Activated T-cell treated with anti-CD3 and anti-CD28 coated beads for 48 hours (primary cell): ENCODE measurements around the gene EMC7.
"Not testable (repeated sequence)": the region's sequence is repeated elsewhere in the genome, so short reads cannot be mapped to it uniquely, and the experiment has no call there.

Source experiments
- DNase-seq: peaks from one replicate; pipeline ENCODE4 v3.0.0-alpha.2; 2020; ENCODE audit warnings: low read depth

Gene EMC7

GRCh38 chr15:34101366-34102174, at the start of gene EMC7, which contains the start of gene PGBD4:
EMC7 (minus strand) TSS chr15:34101862; CDS start chr15:34101839, 23 bp downstream.
PGBD4 (plus strand) TSS chr15:34102083; CDS start chr15:34102532, 449 bp downstream.
- peak; percentile 99 for DNase-seq

DNA sequence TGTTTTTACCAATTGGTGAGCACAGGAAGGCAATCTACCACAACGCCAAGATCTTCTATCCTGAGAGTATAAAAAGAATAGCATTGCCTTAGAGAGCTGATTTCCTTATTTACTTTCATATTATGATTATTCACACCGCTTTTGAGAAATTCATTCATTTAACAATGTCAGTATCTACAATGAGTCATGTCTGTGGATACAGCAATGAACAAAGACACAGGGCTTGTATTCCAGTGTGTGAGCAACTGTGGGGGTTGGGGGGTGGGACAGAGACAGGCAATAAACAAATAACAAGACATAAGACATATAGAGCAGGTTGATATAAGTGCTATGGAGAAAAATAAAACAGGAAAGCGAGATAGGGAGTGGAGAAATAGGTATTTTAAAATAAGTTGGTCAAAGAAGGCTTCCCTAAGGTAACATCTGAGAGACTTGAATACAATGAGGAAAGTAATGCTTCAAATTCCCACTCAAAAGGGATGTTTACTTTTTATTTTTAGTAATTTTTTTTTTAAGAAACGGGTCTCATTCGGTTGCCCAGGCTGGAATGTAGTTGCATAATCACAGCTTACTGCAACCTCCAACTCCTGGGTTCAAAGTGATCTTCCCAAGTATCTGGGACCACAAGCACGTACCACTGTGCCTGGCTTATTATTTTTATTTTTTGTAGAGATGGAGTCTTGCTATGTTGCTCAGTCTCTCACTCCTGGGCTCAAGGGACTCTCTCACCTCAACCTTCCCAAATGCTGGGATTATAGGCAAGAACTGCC, 45.9 kb upstream of the EMC7 start:
- DNase-seq: no peak

- DNase-seq: no peak
These were observed 31.8 kb upstream of the EMC7 start for GRCh38 chr15:34133511-34133910.

GRCh38 chr15:34132881-34133280, 31.2 kb upstream of the EMC7 start:
- DNase-seq: no peak

- no peak for DNase-seq
These were observed 27.2 kb upstream of the EMC7 start for GRCh38 chr15:34128898-34129297.

DNA sequence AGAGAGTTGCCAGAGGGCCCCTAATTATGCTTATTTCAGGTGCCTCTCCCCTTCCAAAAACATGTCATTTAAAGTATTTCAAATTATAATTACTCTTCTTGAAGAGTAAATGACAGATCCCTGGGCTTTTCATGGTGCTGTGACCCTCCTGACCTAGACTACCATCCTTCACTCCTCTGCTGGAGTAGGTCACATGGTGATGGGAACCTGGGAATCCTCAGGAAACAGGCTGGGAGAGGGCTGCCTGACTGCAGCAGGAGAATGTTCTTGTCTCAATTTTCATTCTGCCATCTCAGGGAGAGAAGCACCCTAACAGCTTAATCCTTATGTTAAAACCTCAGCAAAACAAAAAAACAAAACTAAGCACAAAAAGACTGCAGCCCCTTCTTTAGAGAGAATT, 24.9 kb upstream of the EMC7 start:
- no peak for DNase-seq

DNA sequence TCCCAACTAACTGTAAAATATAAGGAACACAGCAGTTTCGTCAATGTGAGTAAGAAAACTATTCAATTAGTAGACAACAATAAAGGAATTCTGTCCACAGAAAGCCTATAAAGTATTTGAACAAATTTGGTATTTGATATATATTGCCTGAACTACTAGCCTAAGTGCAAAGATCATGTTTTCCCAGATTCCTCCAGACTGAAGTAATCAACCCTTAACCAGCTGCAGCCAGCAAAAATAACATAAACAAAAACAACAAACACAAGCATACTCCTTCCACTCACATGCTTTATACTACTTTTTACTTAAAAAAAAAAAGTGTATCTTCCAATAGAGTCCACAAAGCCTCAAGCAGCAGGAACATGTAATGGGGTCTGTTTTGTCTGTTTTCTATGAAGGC, 24.3 kb upstream of the EMC7 start:
- DNase-seq: no peak

DNA sequence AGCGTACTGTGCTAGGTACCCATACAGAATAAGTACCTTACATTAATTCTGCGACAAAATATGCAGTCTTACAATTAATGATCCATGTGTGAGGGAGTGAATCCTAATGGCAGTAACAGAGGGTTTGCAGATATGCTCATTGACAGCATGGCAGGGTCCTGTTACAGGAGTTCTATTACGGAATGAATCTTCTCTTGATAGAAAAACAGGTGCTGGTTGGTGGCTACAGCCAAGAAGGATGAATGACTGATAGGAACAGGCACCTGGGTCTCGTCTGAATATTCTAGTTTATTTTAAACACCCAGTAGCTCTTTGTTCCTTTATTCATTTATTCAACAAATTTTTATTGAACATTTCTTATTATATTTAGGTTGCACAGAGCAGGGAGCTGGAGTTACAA, 23.0 kb upstream of the EMC7 start:
- no peak for DNase-seq

DNA sequence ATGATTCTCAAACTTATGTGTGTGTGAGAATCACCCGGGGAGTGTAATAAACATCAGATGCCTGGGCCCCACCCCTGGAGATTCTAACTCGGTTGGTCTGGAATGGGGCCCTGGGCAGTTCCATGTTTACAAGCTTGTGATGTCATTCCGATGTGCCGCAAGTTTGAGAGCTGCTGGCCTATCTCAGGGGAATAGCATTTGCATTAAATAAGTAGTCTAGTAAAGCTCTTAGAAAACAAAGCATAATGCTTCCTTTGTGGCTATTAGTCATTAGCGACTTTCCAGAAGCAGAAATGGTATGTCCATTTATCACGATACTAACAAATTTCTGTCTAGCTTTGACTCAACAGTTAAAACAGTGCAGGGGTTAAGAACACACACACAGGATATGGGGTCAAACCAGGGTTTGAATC, 21.1 kb upstream of the EMC7 start:
- DNase-seq: no peak

DNA sequence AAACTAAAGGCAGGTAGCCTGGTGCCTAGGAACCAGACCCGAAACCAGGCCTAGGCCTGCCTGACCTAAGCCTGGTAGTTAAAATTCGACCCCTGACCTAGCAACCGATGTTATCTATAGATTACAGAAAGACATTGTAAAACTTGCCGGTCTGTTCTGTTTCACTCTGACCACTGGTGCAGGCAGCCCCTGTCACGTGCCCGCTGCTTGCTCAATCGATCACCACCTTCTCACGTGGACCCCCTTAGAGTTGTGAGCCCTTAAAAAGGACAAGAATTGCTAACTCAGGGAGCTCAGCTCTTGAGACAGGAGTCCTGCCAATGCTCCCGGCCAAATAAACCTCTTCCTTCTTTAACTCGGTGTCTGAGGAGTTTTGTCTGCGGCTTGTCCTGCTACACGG, 20.1 kb upstream of the EMC7 start:
- DNase-seq: not testable (repeated sequence)

- DNase-seq: not testable (repeated sequence)
These were observed 18.8 kb upstream of the EMC7 start for GRCh38 chr15:34120420-34120819.

- DNase-seq: no peak
These were observed 17.6 kb upstream of the EMC7 start for GRCh38 chr15:34119291-34119690.

DNA sequence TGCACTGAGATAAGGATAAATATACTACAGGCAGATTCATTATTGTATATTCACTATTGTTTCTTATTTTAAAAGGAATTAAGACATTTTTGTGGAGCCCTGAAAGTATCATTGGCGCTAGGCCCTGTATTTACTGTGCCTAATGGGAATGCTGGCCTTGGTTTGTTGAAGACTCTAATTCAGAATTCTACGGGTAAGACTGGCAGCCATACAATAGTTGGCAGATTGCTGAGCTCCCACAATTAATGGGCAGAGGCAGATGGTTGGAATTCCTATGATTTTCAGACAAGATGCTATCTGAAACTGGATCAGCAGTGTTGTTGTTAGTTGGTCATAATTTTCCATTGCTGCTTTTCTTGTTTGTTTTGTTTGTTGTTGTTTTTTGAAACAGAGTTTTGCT, 15.0 kb upstream of the EMC7 start:
- no peak for DNase-seq

DNA sequence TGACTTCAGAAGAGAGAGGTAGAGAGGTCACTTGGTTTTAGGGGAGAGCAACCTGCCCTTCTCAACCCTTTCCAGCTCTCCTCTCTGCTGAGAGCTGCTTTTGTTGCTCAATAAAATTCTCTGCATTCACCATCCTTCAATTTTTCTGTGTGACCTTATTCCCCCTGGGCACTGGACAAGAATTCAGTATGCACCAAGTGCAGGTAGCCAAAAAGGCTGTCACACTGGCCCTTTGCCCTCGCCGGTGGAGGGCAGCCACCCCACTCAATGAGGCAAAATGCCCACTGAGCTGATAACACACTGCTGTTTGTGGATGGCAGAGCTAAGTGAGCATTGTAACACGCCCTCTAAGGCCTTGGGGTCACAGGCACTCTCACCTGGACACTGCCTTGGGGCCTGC, 13.1 kb upstream of the EMC7 start:
- DNase-seq: no peak

DNA sequence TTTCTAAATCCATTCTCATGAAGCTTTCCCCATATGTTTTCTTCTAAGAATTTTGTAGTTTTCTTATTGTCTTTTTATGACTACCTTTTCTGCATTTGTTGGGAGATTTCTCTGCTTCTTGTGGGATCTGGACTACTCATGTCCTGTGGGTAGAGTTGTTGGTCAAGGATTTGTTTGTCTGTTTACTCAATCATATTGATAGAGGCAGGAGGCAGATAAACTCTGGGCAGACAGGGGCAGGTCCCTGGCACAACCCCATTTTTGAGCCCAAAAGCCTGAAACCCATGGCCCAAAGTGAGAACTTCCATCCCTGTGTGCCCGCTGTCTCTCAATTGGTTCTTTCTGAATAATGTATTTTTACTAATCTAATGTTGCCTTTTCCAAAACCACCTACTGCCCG, 12.6 kb upstream of the EMC7 start:
- DNase-seq: no peak

GRCh38 chr15:34111488-34111887, 9.8 kb upstream of the EMC7 start:
- no peak for DNase-seq

GRCh38 chr15:34109797-34110663, 8.4 kb upstream of the EMC7 start:
- no peak for DNase-seq

DNA sequence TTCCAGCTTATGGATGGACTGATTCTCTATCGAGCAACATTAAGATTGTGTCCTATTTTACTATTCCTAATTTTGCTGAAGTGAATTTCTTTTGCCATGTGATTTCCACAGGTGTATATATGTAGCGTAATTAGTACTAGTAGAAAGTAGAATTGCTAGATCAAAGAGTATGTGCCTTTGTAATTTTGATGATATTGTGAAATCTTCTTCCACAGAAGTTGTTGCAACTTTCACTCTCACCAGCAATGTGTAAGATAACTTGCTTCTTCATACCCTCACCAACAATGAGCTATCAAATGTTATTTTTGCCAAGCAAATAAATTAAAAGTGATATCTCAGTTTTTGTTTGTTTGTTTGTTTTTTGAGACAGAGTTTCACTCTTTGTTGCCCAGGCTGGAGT, 5.7 kb upstream of the EMC7 start:
- DNase-seq: no peak

DNA sequence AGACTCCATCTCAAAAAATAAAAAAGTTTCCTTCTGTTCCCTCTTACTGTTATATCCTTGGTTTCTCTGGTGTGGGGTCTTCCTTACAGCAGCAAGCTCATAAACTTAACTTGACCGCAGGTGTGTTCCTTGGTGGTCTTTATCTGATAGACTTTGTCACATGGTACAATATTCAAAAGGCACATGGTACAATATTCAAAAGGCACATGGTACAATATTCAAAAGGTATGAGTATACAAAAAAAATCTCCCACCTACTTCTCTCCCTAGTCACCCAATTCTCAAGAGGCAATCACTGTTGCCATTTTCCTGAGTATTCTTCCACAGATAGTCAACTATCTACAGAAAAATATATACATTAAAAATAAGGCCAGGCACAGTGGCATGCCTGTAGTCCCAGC, 4.8 kb upstream of the EMC7 start:
- no peak for DNase-seq

GRCh38 chr15:34102175-34102925, 688 bp upstream of the EMC7 start:
- DNase-seq: no peak

DNA sequence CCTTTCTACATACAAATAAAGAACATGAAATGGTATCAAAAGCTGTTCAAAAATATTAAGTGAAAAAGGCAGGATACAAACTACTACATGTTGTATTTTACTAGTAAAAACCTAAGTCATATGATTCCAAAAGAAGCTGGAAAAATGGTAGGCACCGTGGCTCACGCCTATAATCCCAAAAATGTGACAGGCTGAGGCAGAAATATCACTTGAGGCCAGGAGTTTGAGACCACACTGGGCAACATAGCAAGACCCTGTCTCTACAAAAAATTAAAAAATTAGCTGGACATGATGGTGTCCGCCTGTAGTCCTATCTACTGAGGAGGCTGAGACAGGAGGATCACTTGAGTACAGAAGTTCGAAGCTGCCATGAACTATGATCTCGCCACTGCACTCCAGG, 1.7 kb downstream of the EMC7 start:
- DNase-seq: no peak

GRCh38 chr15:34085746-34086145, 15.9 kb downstream of the EMC7 start:
- DNase-seq: no peak
